Activated naive CD8-positive, alpha-beta T cell treated with anti-CD3 and anti-CD28 coated beads, Interleukin-2, amount 10 ng/mL, durations not matched to agents 7 days and 5 days (primary cell): ENCODE measurements around the gene RESP18. TPM values are rescaled to one million over a fixed set of nuclear protein-coding genes. Genes with fewer than 3 reads are reported as not detected.

Experiments
- ATAC-seq: fragments of 150-1000 bp; cut with Tn5 transposase; one replicate; pipeline ENCODE4 v1.10.0; 2021; ENCODE audit warnings: low read depth, moderate library complexity
- POLR2A ChIA-PET: fragments of 350-600 bp; sonication (Branson Sonifier 250); formaldehyde crosslinking; loops from one replicate; lab custom pipeline; 2021; ENCODE audit warnings: antibody characterized with exemption; lab: Charles Lee
- DNase-seq: peaks from one replicate; pipeline ENCODE4 v3.0.0; 2021
- H3K27ac Mint-ChIP-seq: one replicate; pipeline ENCODE4 v1.8.0; 2022; ENCODE audit warnings: mild to moderate bottlenecking, mixed read lengths
- H3K27me3 Mint-ChIP-seq: one replicate; pipeline ENCODE4 v1.8.0; 2022; ENCODE audit warnings: mild to moderate bottlenecking, moderate library complexity, mixed read lengths
- H3K36me3 Mint-ChIP-seq: one replicate; pipeline ENCODE4 v1.8.0; 2021; ENCODE audit warnings: mild to moderate bottlenecking, mixed read lengths
- H3K4me1 Mint-ChIP-seq: one replicate; pipeline ENCODE4 v1.8.0; 2021; ENCODE audit warnings: mixed read lengths
- H3K4me3 Mint-ChIP-seq: one replicate; pipeline ENCODE4 v1.8.0; 2022; ENCODE audit warnings: mild to moderate bottlenecking, moderate library complexity, mixed read lengths
- H3K9me3 Mint-ChIP-seq: one replicate; pipeline ENCODE4 v1.8.0; 2021; ENCODE audit warnings: mixed read lengths
- total RNA-seq, 2 experiments: library from RNA; stranded (reverse); gene quantifications; one replicate each; pipeline ENCODE4 v1.2.3, GENCODE V29; 2021

Gene RESP18
- total RNA-seq, 2 experiments from 2014 or later, result not detected

- ATAC-seq, result peak; percentile 87
- DNase-seq, result peak; percentile 89
- H3K9me3 Mint-ChIP-seq, result no peaks in the 10 kb centered on the region
- no peaks in the 10 kb centered on the region for H3K36me3 Mint-ChIP-seq
- POLR2A ChIA-PET, result no interaction called here
- H3K27me3 Mint-ChIP-seq, result peaks cover 50% of the 10 kb centered on the region
- H3K27ac Mint-ChIP-seq, result no peak overlapping the region
- no peaks in the 10 kb centered on the region for H3K4me1 Mint-ChIP-seq
- no peak overlapping the region for H3K4me3 Mint-ChIP-seq
Measured at GRCh38 chr2:219308142-219309101, 24.1 kb downstream of the RESP18 start.

- H3K27me3 Mint-ChIP-seq, result peaks cover 57% of the 10 kb centered on the region
- H3K36me3 Mint-ChIP-seq, result no peaks in the 10 kb centered on the region
- ATAC-seq (no peak), DNase-seq (no peak)
- H3K4me1 Mint-ChIP-seq, result no peaks in the 10 kb centered on the region
- H3K9me3 Mint-ChIP-seq, result no peaks in the 10 kb centered on the region
- POLR2A ChIA-PET, result no interaction called here
- H3K27ac Mint-ChIP-seq, result no peak overlapping the region
- no peak overlapping the region for H3K4me3 Mint-ChIP-seq
Measured at GRCh38 chr2:219306047-219306446, 26.5 kb downstream of the RESP18 start.

DNA sequence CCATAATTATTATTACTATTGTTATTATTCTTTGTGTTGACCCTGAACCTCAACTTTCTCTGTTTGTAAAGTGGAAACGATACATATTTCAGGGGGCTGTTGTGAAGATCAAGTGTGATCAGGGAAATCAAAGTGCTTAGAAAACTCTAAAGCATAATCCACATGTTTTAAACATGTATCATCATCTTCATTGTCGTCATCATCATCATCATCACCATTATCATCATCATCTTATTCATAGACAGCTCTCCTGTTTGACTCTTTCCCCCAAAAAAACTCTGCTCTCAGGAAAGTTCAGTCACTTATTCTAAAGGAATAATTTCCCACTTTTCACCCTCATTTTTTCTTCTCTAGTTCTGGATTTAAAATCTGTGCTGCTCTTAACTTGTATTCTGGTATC is 28.3 kb downstream of the RESP18 start:
- H3K9me3 Mint-ChIP-seq, result no peaks in the 10 kb centered on the region
- peaks cover 46% of the 10 kb centered on the region for H3K27me3 Mint-ChIP-seq
- H3K4me1 Mint-ChIP-seq, result no peaks in the 10 kb centered on the region
- no peak overlapping the region for H3K27ac Mint-ChIP-seq
- H3K36me3 Mint-ChIP-seq, result no peaks in the 10 kb centered on the region
- ATAC-seq, result no peak
- H3K4me3 Mint-ChIP-seq, result no peak overlapping the region
- no peak for DNase-seq
- POLR2A ChIA-PET, result no interaction called here

GRCh38 chr2:219302412-219302968 is 30.1 kb downstream of the RESP18 start:
- no peaks in the 10 kb centered on the region for H3K9me3 Mint-ChIP-seq
- H3K27me3 Mint-ChIP-seq, result peaks cover 34% of the 10 kb centered on the region
- POLR2A ChIA-PET, result no interaction called here

DNA sequence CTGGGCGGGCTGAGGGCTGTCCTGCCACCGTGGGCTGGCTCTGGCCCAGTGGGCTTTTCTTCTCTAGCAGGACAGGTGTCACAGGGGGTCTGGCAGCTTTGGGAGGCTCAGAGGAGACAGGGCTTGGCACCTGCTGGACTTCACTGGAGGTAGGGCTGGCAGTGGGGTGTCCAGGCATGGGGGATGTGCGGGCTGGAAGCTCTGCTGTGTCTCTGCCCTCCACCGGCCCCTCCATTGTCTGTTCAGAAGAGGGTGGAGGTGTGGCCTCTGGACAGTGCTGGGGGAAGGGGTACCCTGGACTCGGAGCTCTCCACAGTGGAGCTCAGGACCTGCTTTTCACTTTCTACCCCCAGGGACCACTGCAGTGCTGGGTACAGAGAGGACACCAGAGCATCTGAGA is 32.5 kb downstream of the RESP18 start:
- ATAC-seq, result no peak
- no peak overlapping the region for H3K4me3 Mint-ChIP-seq
- H3K4me1 Mint-ChIP-seq, result peaks cover 16% of the 10 kb centered on the region
- no peak overlapping the region for H3K27ac Mint-ChIP-seq
- no peak for DNase-seq
- no peaks in the 10 kb centered on the region for H3K9me3 Mint-ChIP-seq
- H3K36me3 Mint-ChIP-seq, result no peaks in the 10 kb centered on the region
- POLR2A ChIA-PET, result no interaction called here
- H3K27me3 Mint-ChIP-seq, result peaks cover 25% of the 10 kb centered on the region

More at GRCh38 chr2:219302412-219302968, 30.1 kb downstream of the RESP18 start:
- no peak for DNase-seq
- Mint-ChIP-seq H3K27ac (no peak overlapping the region), H3K4me1 (peaks cover 6% of the 10 kb centered on the region), H3K36me3 (no peaks in the 10 kb centered on the region), H3K4me3 (no peak overlapping the region)
- ATAC-seq, result no peak

DNA sequence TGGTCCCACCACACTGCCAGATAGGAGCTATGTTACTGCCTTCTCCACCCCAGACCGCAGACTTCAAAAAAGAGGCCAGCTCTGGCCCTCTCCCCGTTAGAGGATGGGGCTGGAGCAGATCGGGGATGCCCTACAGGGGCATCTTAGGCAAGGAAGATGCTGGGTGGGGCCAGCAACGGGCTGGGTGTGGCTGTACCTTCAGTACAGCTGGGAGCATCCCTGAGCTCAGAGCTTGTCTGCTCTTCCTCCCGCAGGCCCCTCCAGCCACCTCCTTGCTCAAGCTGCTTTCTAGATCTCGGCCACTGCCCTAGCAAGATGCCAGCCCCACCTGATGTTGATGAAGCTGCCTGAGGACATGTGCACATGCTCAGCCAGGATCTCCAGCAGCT is 33.2 kb downstream of the RESP18 start:
- Mint-ChIP-seq H3K27me3 (peaks cover 22% of the 10 kb centered on the region), H3K27ac (no peak overlapping the region), H3K36me3 (no peaks in the 10 kb centered on the region), H3K4me1 (peaks cover 18% of the 10 kb centered on the region), H3K9me3 (no peaks in the 10 kb centered on the region), H3K4me3 (peak overlapping the region; percentile 58)
- POLR2A ChIA-PET, result interaction anchor here (1.1 kb wide), 1 partner anchor 70 kb away, joined by 3 read pairs; the partner anchor contains the start of genes ANKZF1 and ATG9A
- ATAC-seq (no peak), DNase-seq (no peak)

DNA sequence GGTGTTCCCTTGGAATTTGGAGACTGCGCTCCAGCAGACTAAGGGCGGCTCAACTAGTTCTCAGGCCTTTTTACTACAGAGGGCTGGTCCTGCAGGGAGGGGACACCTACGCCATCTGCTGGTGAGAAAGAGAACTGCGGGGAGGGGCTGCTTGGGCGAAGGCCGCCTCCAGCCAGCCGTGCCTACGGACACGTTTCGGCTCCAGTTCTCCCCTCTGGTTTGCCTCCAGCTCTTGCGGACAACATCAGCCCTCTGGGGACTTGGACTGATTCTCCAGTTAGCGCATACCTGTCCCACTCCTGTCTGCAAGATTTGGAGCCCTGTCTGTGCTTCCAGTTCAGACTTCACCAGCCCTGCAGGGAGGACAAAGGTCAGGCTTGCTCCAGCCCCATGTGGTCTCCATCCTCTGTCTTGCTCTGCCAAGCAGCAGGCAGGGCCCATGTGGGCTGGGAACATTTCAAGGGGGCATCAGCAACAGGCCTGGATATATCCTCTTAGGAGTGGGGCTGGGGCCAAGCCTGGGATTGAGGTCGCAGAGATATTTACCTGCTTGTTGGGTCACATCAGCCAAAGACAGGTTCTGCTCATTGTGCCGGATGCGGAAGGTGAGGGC is 33.7 kb downstream of the RESP18 start:
- Mint-ChIP-seq H3K36me3 (no peaks in the 10 kb centered on the region), H3K4me3 (peak overlapping the region; percentile 58), H3K27ac (no peak overlapping the region), H3K4me1 (peaks cover 23% of the 10 kb centered on the region), H3K27me3 (peaks cover 21% of the 10 kb centered on the region), H3K9me3 (no peaks in the 10 kb centered on the region)
- POLR2A ChIA-PET, result interaction anchor here (1.1 kb wide), 1 partner anchor 70 kb away, joined by 3 read pairs; the partner anchor contains the start of genes ANKZF1 and ATG9A
- ATAC-seq (peak; percentile 54), DNase-seq (peak; percentile 90)

- Mint-ChIP-seq H3K27me3 (peaks cover 15% of the 10 kb centered on the region), H3K9me3 (no peaks in the 10 kb centered on the region), H3K4me3 (no peak overlapping the region), H3K4me1 (peaks cover 23% of the 10 kb centered on the region), H3K36me3 (no peaks in the 10 kb centered on the region), H3K27ac (no peak overlapping the region)
- DNase-seq, result no peak
- POLR2A ChIA-PET, result no interaction called here
- no peak for ATAC-seq
Measured at GRCh38 chr2:219297766-219298456, 34.6 kb downstream of the RESP18 start.

GRCh38 chr2:219296631-219297391 is 35.7 kb downstream of the RESP18 start:
- no peak for ATAC-seq

DNA sequence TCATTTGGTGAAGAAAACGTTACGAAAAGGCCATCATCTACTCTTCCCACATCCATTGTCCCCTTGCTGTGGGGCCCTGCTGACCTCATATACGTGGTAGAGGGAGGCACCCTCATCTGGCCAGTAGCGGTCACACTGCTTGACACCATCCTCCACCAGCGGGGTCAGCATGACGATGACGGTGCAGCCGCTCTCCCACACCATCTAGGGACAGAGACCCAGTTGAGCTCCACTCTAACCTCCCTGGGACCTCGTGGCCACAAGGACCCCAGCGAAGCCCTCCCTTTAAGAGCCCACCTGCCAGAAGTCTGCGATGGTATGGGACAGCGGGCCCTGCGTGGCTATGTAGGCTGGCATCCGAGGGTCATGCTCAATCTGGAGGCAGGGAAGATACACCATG is 36.4 kb downstream of the RESP18 start:
- H3K27ac Mint-ChIP-seq, result no peak overlapping the region
- DNase-seq, result no peak
- no peaks in the 10 kb centered on the region for H3K36me3 Mint-ChIP-seq
- peaks cover 23% of the 10 kb centered on the region for H3K4me1 Mint-ChIP-seq
- H3K27me3 Mint-ChIP-seq, result peaks cover 11% of the 10 kb centered on the region
- H3K4me3 Mint-ChIP-seq, result no peak overlapping the region
- ATAC-seq, result no peak
- POLR2A ChIA-PET, result interaction anchor here (2.7 to 2.8 kb wide), 2 partner anchors 17 to 43 kb away, joined by 16 to 27 read pairs; partner anchors contain the start of genes DNAJB2, TUBA4A and TUBA4B
- H3K9me3 Mint-ChIP-seq, result no peaks in the 10 kb centered on the region

More at GRCh38 chr2:219296631-219297391, 35.7 kb downstream of the RESP18 start:
- Mint-ChIP-seq H3K27ac (no peak overlapping the region), H3K36me3 (no peaks in the 10 kb centered on the region), H3K9me3 (no peaks in the 10 kb centered on the region), H3K27me3 (peaks cover 14% of the 10 kb centered on the region), H3K4me3 (no peak overlapping the region), H3K4me1 (peaks cover 23% of the 10 kb centered on the region)
- POLR2A ChIA-PET, result no interaction called here
- DNase-seq, result no peak

GRCh38 chr2:219294356-219295351 is 37.9 kb downstream of the RESP18 start:
- peaks cover 8% of the 10 kb centered on the region for H3K27me3 Mint-ChIP-seq
- H3K27ac Mint-ChIP-seq, result peak overlapping the region; percentile 70
- H3K9me3 Mint-ChIP-seq, result no peaks in the 10 kb centered on the region
- peak overlapping the region; percentile 84 for H3K4me3 Mint-ChIP-seq
- DNase-seq (peak; percentile 95), ATAC-seq (peak; percentile 92)
- POLR2A ChIA-PET, result interaction anchor here (0.6 to 2.8 kb wide), 17 partner anchors 8 to 148 kb away, joined by 3 to 27 read pairs (median 4); partner anchors contain the start of genes ANKZF1, ATG9A, CNPPD1 and DNAJB2
- no peaks in the 10 kb centered on the region for H3K36me3 Mint-ChIP-seq
- H3K4me1 Mint-ChIP-seq, result peaks cover 23% of the 10 kb centered on the region
